GM18499 (cell line): ENCODE results near the gene ACTR1B.
"Not testable (repeated sequence)": the region's sequence is repeated elsewhere in the genome, so short reads cannot be mapped to it uniquely, and the experiment has no call there.

Experiments used
- ATAC-seq: cut with Tn5 transposase; IDR thresholded peaks from one replicate; pipeline ENCODE4 v1.9.1; 2021; ENCODE audit warnings: moderate number of reproducible peaks; ENCODE audit not compliant: insufficient read depth, unreplicated experiment

ACTR1B gene

GRCh38 chr2:97660044-97660774 is 3.6 kb downstream of the ACTR1B start:
- no peak for ATAC-seq

GRCh38 chr2:97659256-97660043 is 4.4 kb downstream of the ACTR1B start:
- ATAC-seq = no peak

GRCh38 chr2:97658691-97659157 is 5.1 kb downstream of the ACTR1B start:
- no peak for ATAC-seq

- no peak for ATAC-seq
Observed at GRCh38 chr2:97657986-97658690, 5.7 kb downstream of the ACTR1B start.

- ATAC-seq = no peak
Observed at GRCh38 chr2:97656905-97657587, 6.8 kb downstream of the ACTR1B start.

GRCh38 chr2:97656129-97656755 is 7.6 kb downstream of the ACTR1B start:
- no peak for ATAC-seq

GRCh38 chr2:97654791-97655190 is 9.1 kb downstream of the ACTR1B start:
- ATAC-seq = no peak

GRCh38 chr2:97654309-97654708 is 9.5 kb downstream of the ACTR1B start:
- no peak for ATAC-seq

- no peak for ATAC-seq
Observed at GRCh38 chr2:97653874-97654273, 10.0 kb downstream of the ACTR1B start.

- no peak for ATAC-seq
Observed at GRCh38 chr2:97653473-97653872, 10.4 kb downstream of the ACTR1B start.

GRCh38 chr2:97651114-97651513 is 12.7 kb downstream of the ACTR1B start:
- no peak for ATAC-seq

GRCh38 chr2:97646977-97647376 is 16.9 kb downstream of the ACTR1B start:
- ATAC-seq = no peak

GRCh38 chr2:97645695-97646629 is 17.9 kb downstream of the ACTR1B start, which contains the start of gene COX5B:
Gene COX5B (plus strand): TSS chr2:97646062. CDS start chr2:97646087, 25 bp downstream.
- peak; percentile 87 for ATAC-seq

- ATAC-seq = peak; percentile 16
Observed at GRCh38 chr2:97645112-97645694, 18.6 kb downstream of the ACTR1B start.

GRCh38 chr2:97644023-97644717 is 19.7 kb downstream of the ACTR1B start:
- no peak for ATAC-seq

GRCh38 chr2:97626049-97626430 is 37.8 kb downstream of the ACTR1B start:
- not testable (repeated sequence) for ATAC-seq

- ATAC-seq = not testable (repeated sequence)
Observed at GRCh38 chr2:97625354-97626048, 38.3 kb downstream of the ACTR1B start.
